NCI-H128 (cell line): ENCODE results near the gene MEMO1.
"Not testable (repeated sequence)": the region's sequence is repeated elsewhere in the genome, so short reads cannot be mapped to it uniquely, and the experiment has no call there.

ENCODE experiments used
- DNase-seq: peaks from one replicate; lab custom pipeline; 2025; ENCODE audit not compliant: unreplicated experiment; lab: John Stamatoyannopoulos, UW

MEMO1 gene

DNA sequence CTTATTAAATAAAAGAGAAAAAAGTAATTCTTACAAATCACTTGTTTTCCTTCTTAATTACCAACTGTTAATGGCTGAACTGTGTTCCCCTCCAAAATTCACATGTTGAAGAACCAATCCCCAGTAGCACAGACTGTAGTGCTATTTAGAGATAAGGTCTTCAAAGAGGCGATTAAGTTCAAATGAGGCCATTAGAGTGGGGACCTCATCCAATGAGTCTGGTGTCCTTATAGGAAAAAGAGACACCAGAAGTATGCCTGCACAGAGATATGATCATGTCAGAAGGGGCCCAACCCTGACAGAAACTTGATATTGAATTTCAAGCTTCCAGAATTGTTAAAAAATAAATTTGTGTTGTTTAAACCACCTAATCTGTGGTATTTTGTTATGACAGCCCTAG, 89.8 kb downstream of the MEMO1 start:
- no peak for DNase-seq

DNA sequence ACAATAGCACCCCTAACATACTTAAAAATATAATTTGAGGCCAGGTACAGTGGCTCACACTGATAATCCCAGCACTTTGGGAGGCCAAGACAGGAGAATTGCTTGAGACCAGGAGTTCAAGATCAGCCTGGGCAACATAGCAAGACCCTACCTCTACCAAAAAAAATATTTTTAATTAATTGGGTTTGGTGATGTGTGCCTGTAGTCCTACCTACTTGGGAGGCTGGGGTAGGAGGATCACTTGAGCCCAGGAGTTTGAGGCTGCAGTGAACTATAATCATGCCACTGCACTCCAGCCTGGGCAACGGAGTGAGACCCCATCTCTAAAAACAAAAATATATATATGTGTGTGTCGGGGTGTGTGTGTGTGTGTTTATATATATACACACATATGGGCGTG, 91.3 kb downstream of the MEMO1 start:
- DNase-seq = no peak

DNA sequence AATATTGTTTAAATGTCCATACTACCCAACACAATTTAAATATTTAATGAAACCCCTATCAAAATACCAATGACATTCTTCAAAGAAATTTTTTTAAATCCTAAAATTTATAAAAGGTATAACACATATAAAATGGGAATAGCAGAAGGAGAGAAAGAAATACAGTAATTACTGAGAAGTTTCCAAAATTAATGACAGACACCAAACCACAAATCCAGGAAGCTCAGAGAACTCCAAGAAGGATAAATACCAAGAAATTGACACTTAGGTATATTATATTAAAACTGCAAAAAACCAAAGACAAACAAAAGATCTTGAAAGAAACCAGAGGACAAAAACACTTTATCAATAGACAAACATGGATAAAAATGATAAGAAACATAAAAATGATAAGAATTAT, 101.1 kb downstream of the MEMO1 start:
- no peak for DNase-seq

DNA sequence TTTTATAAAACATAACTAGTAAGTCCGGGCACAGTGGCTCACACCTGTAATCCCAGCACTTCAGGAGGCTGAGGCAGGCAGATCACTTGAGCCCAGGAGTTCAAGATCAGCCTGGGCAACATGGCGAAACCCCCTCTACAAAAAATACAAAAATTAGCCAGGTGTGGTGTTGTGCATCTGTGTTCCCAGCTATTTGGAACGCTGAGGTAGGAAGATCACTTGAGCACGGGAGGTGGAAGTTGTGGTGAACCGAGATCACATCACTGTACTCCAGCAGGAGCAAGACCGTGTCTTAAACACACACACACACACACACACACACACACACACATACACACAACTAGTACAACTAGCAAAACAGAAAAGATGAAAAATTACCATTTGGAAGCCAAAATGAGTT, 103.3 kb downstream of the MEMO1 start:
- not testable (repeated sequence) for DNase-seq

DNA sequence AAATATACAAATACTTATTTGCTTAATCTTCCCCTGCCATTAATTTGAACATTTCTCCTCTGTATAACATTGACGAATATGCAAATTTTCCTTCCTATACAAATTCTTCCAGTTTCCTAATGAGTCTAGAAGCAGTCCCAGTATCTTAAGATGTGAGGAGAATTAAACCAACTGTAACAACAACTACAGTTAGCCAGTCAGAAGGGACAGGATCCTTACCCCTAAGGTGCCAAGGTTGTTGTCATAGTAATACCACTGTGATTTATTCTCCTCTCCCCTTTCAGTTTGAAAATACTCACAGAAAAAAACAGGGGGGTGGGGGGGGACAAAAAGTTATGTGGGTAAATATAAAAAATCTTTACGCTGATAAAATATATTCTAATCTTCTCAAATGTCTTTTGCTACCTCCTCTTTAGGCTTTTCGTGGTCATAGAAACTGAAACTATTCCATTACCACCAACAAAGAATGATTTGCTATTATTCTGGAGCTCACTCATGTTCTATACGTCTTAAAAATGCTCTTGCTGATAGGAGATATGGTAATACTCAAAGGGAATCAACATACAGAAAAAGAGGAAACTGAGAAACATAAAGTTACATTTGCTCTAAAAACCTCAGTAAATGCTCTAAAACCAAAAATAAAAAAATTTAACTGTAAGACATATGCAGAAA, 107.6 kb downstream of the MEMO1 start:
- DNase-seq = no peak

DNA sequence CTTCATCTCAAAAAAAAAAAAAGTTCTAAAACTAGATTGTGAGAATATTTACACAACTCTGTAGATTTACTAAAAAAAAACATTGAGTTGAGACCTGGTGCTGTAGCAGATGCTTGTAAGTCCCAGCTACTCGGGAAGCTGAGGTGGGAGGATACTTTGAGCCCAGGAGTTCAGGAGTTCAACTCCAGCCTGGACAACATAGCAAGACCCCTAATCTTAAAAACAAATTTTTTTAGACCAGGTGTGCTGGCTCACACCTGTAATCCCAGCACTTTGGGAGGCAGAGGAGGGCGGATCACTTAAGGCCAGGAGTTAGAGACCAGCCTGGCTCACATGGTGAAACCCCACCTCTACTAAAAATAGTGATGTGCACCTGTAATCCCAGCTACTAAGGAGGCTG, 108.9 kb downstream of the MEMO1 start:
- no peak for DNase-seq

DNA sequence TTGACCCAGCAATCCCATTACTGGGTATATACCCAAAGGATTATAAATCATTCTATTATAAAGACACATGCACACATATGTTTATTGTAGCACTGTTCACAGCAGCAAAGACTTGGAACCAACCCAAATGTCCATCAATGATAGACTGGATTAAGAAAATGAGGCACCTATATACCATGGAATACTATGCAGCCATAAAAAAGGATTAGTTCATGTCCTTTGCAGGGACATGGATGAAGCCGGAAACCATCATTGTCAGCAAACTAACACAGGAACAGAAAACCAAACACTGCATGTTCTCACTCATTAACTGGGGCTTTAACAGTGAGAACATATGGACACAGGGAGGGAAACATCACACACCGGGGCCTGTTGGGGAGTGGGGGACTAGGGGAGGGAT, 110.7 kb downstream of the MEMO1 start:
- not testable (repeated sequence) for DNase-seq

DNA sequence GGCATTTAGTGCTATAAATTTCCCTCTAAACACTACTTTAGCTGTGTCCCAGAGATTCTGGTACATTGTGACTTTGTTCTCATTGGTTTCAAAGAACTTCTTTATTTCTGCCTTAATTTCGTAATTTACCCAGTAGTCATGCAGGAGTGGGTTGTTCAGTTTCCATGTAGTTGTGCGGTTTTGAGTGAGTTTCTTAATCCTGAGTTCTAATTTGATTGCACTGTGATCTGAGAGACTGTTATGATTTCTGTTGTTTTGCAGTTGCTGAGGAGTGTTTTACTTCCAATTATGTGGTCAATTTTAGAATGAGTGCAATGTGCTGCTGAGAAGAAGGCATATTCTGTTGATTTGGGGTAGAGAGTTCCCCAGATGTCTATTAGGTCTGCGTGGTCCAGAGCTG, 112.5 kb downstream of the MEMO1 start:
- not testable (repeated sequence) for DNase-seq

DNA sequence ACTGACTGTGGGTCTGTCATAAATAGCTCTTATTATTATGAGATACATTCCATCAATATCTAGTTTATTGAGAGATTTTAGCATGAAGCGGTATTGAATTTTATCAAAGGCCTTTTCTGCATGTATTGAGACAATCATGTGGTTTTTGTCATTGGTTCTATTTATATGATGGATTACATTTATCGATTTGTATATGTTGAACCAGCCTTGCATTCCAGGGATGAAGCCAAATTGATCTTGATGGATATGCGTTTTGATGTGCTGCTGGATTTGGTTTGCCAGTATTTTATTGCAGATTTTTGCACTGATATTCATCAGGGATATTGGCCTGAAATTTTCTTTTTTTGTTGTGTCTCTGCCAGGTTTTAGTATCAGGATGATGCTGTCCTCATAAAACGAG, 113.5 kb downstream of the MEMO1 start:
- DNase-seq = not testable (repeated sequence)

DNA sequence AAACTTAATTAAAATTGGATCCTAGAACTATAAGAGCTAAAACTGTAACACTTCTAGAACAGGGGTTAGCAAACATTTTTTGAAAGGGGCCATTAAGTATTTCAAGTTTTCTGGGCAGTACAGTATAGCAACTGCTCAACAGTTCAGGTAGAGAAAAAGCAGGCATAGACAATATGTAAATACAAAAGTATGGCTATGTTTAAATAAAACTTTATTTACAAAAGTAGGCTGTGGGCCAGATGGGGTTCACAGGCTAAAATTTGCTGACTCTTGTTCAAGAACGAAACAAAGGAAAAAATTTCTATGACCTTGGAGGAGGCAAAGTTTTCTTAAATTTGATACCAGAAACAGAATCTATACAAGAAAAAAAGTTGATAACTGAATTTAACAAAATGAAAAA, 114.5 kb downstream of the MEMO1 start:
- DNase-seq = no peak

DNA sequence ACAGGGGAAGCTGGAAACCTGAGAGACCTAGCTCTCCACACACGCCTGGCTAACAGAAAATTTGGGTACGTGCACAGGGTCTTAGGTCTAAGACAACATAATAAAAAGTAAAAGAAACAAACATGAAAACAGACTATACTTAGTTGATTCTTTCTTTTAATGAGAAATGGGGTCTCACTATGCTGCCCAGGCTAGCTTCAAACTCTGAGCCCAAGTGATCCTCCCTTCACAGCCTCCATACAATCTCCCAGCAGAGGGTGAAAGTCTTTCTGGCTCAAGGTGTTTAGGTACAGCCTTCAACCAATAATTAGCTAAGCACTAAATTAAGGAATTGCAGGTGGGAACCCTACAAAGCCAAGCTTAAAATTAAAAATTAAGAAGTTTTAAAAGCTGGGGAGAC, 116.2 kb downstream of the MEMO1 start:
- no peak for DNase-seq

DNA sequence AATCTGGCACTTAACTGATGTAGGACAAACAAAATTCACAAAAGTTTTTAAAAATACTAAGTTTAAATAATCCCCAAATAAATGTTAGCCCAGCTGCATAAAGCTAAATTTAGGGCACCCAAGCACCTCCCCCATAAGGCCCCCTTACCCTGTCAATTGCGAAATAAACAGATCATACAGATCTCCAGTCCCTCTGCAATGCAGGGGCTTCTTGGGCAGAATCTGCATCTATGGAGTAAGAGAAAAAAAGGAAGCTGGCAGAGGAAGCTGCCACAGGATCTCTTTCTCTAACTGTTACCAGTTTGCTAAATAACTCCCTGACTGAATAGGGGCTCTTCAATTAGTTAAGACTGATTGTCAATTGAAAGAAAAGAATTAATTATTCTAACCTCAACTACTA, 117.7 kb downstream of the MEMO1 start:
- no peak for DNase-seq

DNA sequence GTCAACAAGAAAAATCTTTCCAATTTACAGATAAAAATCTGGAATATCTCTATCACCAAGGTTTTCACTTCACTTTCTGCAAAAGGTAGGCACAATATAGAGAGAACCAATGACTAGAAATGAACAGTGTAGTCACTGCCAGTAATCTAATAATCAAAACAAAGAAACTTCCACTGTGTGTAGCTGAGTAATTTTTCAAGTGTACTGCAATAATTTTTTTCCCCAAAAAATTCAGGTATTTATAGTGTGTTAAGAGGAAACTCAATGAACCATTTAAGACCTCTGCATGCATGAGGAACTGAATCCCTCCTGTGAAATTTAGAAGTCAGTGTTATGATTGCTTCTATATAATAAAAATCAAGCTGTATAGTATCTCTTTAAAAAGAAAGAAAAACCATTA, 121.8 kb downstream of the MEMO1 start:
- DNase-seq = no peak

DNA sequence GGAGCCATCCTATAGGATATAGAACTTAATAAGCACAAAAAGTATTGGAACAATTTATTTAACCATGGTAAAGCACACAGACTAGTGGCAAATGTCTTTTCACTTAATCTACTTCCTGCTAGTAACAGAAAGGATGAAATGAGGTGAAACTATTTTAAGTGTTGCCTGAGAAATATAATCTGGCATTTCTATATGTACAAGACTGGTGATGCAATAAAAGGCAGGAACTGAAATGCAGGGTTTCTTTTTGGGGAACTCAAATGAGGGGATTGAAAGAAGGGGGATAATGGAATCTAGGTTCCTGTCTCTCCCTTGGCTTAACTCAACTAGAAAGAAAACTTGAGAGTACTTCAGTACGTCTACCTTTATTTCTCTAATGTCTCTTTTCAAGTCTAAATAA, 122.3 kb downstream of the MEMO1 start:
- no peak for DNase-seq

DNA sequence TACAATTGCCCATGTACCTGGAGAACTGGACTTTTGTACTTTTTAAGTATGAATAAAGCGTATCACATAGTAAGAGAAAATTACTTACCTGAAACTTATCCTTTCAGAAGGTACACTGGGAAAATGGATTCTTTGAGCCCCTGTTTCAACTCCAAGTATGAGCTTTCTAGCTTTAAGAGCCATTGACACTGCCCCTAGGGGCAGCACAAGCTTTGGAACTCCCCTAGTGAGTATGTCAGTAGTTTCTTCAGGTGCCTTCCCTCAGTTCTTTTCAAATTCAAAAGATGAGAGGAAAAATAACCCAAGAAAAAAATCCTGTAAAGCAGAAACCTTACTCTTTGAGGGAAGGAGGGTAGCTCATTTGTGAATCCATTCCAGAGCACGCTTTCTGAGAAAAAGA, 124.1 kb downstream of the MEMO1 start:
- DNase-seq = no peak

DNA sequence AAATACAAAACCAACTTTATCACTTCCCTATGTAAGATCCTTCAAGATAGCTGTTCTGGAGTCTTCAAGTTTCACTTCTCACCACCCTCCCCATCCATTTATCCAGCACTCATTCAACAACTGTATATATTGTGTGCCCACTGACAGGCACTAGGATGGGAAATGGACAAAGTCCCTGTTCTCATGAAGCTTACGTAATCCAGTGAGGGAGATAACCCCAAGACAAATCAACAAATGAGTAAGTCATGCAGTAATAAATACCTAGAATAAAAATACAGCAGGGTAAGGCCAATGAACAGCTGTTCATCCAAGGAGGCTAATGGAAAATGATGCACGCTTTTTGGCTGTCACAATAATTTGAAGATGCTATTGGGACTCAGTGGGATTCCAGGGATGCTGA, 133.8 kb downstream of the MEMO1 start:
- no peak for DNase-seq

DNA sequence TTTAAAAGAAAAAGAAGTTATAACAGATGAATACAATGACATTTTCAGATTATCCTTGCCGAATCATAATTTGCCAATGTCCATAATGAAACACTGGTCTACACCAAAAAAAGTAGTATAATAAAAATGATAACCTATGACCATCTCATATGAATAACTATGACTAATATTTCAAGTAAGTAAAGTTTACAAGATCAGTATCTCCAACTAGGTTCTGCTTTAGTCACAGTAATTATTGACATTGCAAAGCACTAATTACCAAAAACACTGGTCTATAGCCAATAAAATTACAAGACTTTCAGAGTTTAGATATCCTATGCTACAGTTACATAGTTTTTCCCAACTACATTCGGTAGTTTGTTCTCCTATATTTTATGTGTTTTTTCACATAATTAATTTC, 136.7 kb downstream of the MEMO1 start:
- DNase-seq = no peak

DNA sequence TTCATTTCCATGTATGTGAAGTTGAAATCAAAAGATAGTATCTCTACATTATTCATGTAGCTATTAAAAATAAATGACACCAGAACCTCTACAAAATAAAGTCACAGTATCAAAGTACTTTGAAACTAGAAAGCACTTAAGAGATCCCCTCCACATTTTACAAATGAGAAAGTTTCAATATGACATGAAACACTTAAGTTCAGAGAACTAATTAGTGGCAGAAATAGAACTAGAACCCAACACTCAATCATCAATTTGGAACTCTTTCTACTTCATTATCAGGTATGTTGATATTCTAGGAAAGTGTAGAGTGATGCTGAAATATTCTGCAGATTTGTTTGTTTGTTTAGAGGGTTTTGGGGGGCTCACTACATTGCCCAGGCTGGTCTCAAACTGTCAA, 145.6 kb downstream of the MEMO1 start:
- DNase-seq = no peak

DNA sequence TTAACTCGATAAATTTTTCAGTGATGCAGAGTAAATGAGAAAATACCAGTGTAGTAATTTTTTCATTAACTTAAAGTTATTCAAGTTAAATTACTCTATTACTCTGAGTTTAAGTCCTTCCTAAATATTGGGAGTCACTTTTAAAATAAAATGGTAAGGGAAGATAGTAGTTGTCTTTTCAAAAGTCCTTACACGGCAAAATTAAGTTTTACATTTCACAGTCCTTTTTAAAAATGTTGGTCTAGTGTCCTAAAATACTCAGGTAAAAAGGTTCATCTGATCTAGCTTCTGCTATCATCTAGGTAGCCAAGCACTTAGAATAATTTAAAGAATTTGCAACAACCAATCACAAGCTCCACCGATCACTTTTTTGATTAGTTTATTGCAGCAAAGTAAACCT, 146.9 kb downstream of the MEMO1 start:
- no peak for DNase-seq

DNA sequence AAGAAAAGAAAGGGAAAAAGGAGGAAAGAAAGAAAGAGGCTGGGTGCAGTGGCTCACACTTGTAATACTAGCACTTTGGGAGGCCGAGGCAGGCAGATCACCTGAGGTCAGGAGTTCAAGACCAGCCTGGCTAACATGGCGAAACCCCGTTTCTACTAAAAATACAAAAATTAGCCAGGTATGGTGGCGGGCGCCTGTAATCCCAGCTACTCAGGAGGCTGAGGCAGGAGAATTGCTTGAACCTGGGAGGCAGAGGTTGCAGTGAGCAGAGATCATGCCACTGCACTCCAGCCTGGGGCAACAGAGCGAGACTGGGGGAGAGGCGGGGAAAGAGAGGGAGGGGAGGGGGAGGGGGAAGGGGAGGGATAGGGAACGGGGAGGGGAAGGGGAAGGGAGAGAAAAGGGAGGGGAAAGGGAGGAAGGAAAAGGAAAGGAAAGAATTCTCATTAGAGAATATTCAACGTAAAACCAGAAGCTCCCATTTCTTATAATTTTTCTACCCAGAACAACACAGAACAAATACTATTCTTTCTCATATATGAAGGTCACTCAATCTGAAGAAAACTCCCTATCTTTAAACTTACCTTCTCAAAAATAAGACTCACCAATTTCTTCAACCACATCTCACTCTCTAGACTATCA, 147.7 kb downstream of the MEMO1 start:
- not testable (repeated sequence) for DNase-seq

DNA sequence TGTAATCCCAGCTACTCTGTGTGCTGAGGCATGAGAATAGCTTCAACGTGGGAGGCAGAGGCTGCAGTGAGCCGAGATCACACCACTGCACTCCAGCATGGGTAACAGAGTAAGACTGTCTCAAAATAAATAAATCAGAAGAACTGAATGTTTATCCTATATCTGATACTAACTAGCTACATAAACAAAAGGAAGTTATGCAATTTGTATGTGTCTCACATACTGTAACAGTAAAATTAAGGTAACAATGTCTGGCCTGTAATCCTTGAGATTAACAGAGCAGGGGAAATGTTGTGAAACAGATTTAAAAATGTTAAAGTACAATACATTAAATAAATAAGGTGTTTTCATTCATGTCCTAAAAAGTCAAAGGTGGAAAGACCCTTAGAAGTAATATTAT, 150.8 kb downstream of the MEMO1 start:
- DNase-seq = no peak

DNA sequence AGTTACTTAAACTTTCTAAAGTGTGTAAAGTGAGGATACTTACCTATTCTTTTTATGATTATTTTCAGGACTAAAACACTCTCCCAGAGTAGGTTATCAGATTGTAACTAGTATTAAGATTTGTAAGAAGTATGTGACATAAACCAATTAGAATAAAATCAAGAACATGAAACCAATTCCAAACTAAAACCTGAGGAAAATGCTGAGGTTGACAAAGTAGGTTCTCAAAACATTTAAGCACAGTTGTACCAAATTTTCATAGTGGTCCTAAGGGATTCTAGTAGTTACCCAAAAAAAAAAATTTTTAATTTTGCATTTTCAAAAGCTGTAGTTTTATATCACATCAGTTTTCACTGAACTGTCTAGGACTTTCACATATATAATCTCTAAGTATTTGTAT, 157.3 kb downstream of the MEMO1 start:
- no peak for DNase-seq

DNA sequence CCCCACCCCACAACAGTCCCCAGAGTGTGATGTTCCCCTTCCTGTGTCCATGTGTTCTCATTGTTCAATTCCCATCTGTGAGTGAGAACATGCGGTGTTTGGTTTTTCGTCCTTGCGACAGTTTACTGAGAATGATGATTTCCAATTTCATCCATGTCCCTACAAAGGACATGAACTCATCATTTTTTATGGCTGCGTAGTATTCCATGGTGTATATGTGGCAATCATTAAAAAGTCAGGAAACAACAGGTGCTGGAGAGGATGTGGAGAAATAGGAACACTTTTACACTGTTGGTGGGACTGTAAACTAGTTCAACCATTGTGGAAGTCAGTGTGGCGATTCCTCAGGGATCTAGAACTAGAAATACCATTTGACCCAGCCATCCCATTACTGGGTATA, 168.7 kb downstream of the MEMO1 start:
- DNase-seq = not testable (repeated sequence)
